CD14-positive monocyte (primary cell): ENCODE data around the gene FARP2. TPM values are rescaled to one million over a fixed set of nuclear protein-coding genes. Genes with fewer than 3 reads are reported as not detected.

Source experiments
- DNase-seq, 3 donors: peaks; one replicate each; pipeline ENCODE4 v3.0.0-alpha.2; 2011 to 2022
- H2AFZ ChIP-seq: 2 replicates; pipeline ENCODE4 v1.6.0; 2012; ENCODE audit warnings: mild to moderate bottlenecking, low read depth, low read length, inconsistent platforms; ENCODE audit not compliant: insufficient read depth, poor library complexity, severe bottlenecking
- H3K27ac ChIP-seq, 2 donors: 1 replicate in 1 of 2; 2 replicates in 1 of 2; pipeline ENCODE4 v1.5.1; 2012 to 2013; ENCODE audit warnings: low read length in 2 of 2, control low read depth in 1 of 2, inconsistent platforms in 1 of 2, low read depth in 1 of 2, mild to moderate bottlenecking in 1 of 2
- H3K27me3 ChIP-seq, 2 donors: one replicate each; pipeline versions ENCODE4 v1.6.0 to v1.6.1; 2011 to 2013; ENCODE audit warnings: low read length in 2 of 2; ENCODE audit not compliant: control insufficient read depth in 2 of 2, insufficient read depth in 2 of 2
- H3K36me3 ChIP-seq, 2 donors: replicated peaks in 1 of 2; 1 replicate in 1 of 2; 2 replicates in 1 of 2; pipeline versions ENCODE4 v1.5.1 to v1.6.1; 2012 to 2013; ENCODE audit warnings: low read length in 2 of 2, control low read depth in 1 of 2, inconsistent platforms in 1 of 2, mild to moderate bottlenecking in 1 of 2; ENCODE audit not compliant: insufficient read depth in 2 of 2, control insufficient read depth in 1 of 2
- H3K4me1 ChIP-seq, 2 donors: 1 replicate in 1 of 2; 2 replicates in 1 of 2; pipeline versions ENCODE4 v1.5.1 to v1.6.1; 2012 to 2013; ENCODE audit warnings: low read length in 2 of 2, control low read depth in 1 of 2, inconsistent platforms in 1 of 2, mild to moderate bottlenecking in 1 of 2, moderate library complexity in 1 of 2; ENCODE audit not compliant: insufficient read depth in 2 of 2, control insufficient read depth in 1 of 2
- H3K4me2 ChIP-seq: replicated peaks from 2 replicates; pipeline ENCODE3; 2012; ENCODE audit warnings: low read length, moderate library complexity, mild to moderate bottlenecking; ENCODE audit not compliant: poor library complexity, severe bottlenecking; ENCODE audit errors: extremely low read depth
- H3K4me3 ChIP-seq, 3 experiments: fragments of 200-600 bp in 1 of 3; sonication (generic) in 1 of 3; replicated peaks in 1 of 3; 1 replicate in 2 of 3; 2 replicates in 1 of 3; pipeline ENCODE4 v1.5.1; 2011 to 2013; ENCODE audit warnings: low read length in 3 of 3, mild to moderate bottlenecking in 3 of 3, control low read depth in 2 of 3, low read depth in 2 of 3, inconsistent platforms in 1 of 3, moderate library complexity in 1 of 3
- H3K79me2 ChIP-seq: 2 replicates; pipeline ENCODE4 v1.6.0; 2012; ENCODE audit warnings: mild to moderate bottlenecking, control low read depth, inconsistent platforms, low read length, moderate library complexity; ENCODE audit not compliant: insufficient read depth
- H3K9ac ChIP-seq: 2 replicates; pipeline ENCODE4 v1.6.0; 2017; ENCODE audit warnings: low read length, mild to moderate bottlenecking; ENCODE audit not compliant: insufficient read depth, poor library complexity, severe bottlenecking
- H3K9me3 ChIP-seq, 2 donors: replicated peaks in 1 of 2; 1 replicate in 1 of 2; 2 replicates in 1 of 2; pipeline versions ENCODE4 v1.5.1 to v1.6.1; 2012 to 2013; ENCODE audit warnings: low read length in 2 of 2, control low read depth in 1 of 2; ENCODE audit not compliant: control insufficient read depth in 1 of 2, insufficient read depth in 1 of 2
- H4K20me1 ChIP-seq: 2 replicates; pipeline ENCODE4 v1.6.0; 2012; ENCODE audit warnings: mild to moderate bottlenecking, low read length, control low read depth, moderate library complexity; ENCODE audit not compliant: insufficient read depth
- H3K27ac Mint-ChIP-seq, 7 donors: one replicate each; pipeline ENCODE4 v1.8.0; 2020; ENCODE audit warnings: mild to moderate bottlenecking in 7 of 7, mixed read lengths in 7 of 7, moderate library complexity in 6 of 7, inconsistent platforms in 2 of 7
- H3K27me3 Mint-ChIP-seq, 3 donors: one replicate each; pipeline ENCODE4 v1.8.0; 2021 to 2022; ENCODE audit warnings: low read depth in 3 of 3, mild to moderate bottlenecking in 3 of 3, mixed read lengths in 3 of 3, moderate library complexity in 3 of 3, inconsistent platforms in 1 of 3
- H3K36me3 Mint-ChIP-seq, 2 donors: one replicate each; pipeline ENCODE4 v1.8.0; 2020; ENCODE audit warnings: mixed read lengths in 2 of 2, inconsistent platforms in 1 of 2, mild to moderate bottlenecking in 1 of 2
- H3K4me1 Mint-ChIP-seq: one replicate; pipeline ENCODE4 v1.8.0; 2020; ENCODE audit warnings: mild to moderate bottlenecking, mixed read lengths
- H3K4me3 Mint-ChIP-seq, 2 donors: one replicate each; pipeline ENCODE4 v1.8.0; 2020; ENCODE audit warnings: mild to moderate bottlenecking in 2 of 2, mixed read lengths in 2 of 2, moderate library complexity in 1 of 2
- H3K9me3 Mint-ChIP-seq, 7 donors: one replicate each; pipeline ENCODE4 v1.8.0; 2020 to 2022; ENCODE audit warnings: mixed read lengths in 7 of 7, mild to moderate bottlenecking in 6 of 7, moderate library complexity in 6 of 7, inconsistent platforms in 2 of 7
- CTCF ChIP-seq: fragments of 200-600 bp; IDR thresholded peaks from one replicate; pipeline ENCODE4 v1.8.0; 2022; ENCODE audit warnings: antibody characterized with exemption, mild to moderate bottlenecking
- WGBS: methylation state at CpG from one replicate; pipeline ENCODE4 v1.1.5; 2013; ENCODE audit warnings: missing lambda C conversion rate; ENCODE audit not compliant: insufficient coverage; 5-methylcytosine and 5-hydroxymethylcytosine counted together
- intact Hi-C, 2 donors: fragments of 100-400 bp; cut with micrococcal nuclease; formaldehyde crosslinking; loops; one replicate each; pipeline versions ENCODE4 v1.15.0 to v1.15.1; 2023
- polyA plus RNA-seq, 3 donors: library from polyadenylated mRNA; depleted of rRNA in 1 of 3; unstranded in 2 of 3; stranded (reverse) in 1 of 3; fragments of 300-500 nt in 2 of 3; fragments of >200 nt in 1 of 3; fragmentation: Illumina TruSeq in 2 of 3; gene quantifications; 1 replicate in 2 of 3; 2 replicates in 1 of 3; pipeline ENCODE4 v1.2.3, GENCODE V29; 2012 to 2021

The FARP2 gene
- polyA plus RNA-seq, 3 donors, result 6.7 to 8.5 (median 7.3) TPM

DNA sequence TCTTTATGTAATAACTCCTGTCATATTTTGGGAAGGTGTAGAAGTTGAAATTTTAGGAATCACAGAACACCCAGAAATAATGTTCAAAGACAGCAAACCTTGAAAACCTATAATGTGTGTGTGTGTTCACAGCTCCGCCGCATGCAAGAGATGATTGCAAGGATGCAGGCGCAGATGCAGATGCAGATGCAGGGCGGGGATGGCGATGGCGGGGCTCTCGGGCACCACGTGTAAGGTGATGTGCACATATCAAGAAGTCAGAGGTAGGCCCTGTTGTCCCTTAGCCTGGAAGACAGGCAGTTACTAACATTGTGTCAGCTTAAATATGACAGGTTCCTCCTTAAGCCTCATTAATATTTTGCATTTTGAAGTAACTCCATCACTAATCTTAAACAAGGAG is 6.1 kb upstream of the FARP2 start:
- 94% methylated on average over 8 of the region's 8 CpGs for WGBS
- Mint-ChIP-seq H3K4me3 (no peak overlapping the region), H3K27me3 (peaks cover 0 to 2% (median 0%) of the 10 kb centered on the region in 3 donors), H3K27ac (peak overlapping the region in 1 of 7 donors; percentile 35), H3K36me3 (peaks cover 83 to 94% of the 10 kb centered on the region in 2 donors), H3K9me3 (peaks cover 0 to 1% (median 0%) of the 10 kb centered on the region in 7 donors), H3K4me1 (peaks cover 2% of the 10 kb centered on the region)
- Histone ChIP-seq H3K4me3 (no peak overlapping the region), H3K4me2 (no peak overlapping the region), H3K4me1 (peaks cover 0 to under 1% of the 10 kb centered on the region in 2 donors), H3K9me3 (no peaks in the 10 kb centered on the region), H3K27ac (no peak overlapping the region), H3K9ac (no peak overlapping the region), H2AFZ (no peak overlapping the region), H3K27me3 (no peaks in the 10 kb centered on the region), H3K79me2 (no peaks in the 10 kb centered on the region), H4K20me1 (peaks cover 7% of the 10 kb centered on the region), H3K36me3 (peaks cover 85 to 98% of the 10 kb centered on the region in 2 donors)
- DNase-seq, result no peak
- intact Hi-C loops, result loop anchor here (10.0 kb wide), 3 partner anchors 75 to 385 kb away; partner anchors contain the start of genes ATG4B (in 2 of the 2), THAP4 (in 2 of the 2) and D2HGDH (in 1 of the 2)
- no peak for TF ChIP-seq CTCF

DNA sequence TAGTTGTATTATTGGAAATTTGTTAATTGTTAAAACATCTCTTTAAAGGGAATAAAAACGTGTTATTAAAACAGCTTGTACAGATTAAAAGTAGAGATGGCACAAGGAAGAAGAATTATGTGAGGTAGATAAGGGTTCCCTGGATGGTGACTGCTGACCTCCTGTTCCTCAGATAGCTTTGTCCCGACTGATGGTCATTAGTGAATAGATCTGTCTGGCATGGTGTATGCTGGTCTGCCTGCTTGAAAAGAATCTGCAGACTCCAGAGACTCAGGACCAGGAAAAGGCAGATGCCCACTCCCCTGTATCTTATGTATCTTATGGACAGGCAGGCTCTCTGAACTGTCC is 5.6 kb upstream of the FARP2 start:
- peaks cover 0 to 2% (median 0%) of the 10 kb centered on the region in 7 donors for H3K9me3 Mint-ChIP-seq
- Histone ChIP-seq H3K4me2 (no peak overlapping the region), H3K36me3 (peaks cover 79 to 92% of the 10 kb centered on the region in 2 donors), H3K9ac (no peak overlapping the region), H3K4me1 (peaks cover 3 to 5% of the 10 kb centered on the region in 2 donors), H3K4me3 (no peak overlapping the region), H2AFZ (no peak overlapping the region), H3K79me2 (no peaks in the 10 kb centered on the region), H3K27me3 (no peaks in the 10 kb centered on the region), H3K9me3 (no peaks in the 10 kb centered on the region), H3K27ac (no peak overlapping the region), H4K20me1 (peaks cover 10% of the 10 kb centered on the region)
- peaks cover 79 to 88% of the 10 kb centered on the region in 2 donors for H3K36me3 Mint-ChIP-seq
- peaks cover 0 to 2% (median 0%) of the 10 kb centered on the region in 3 donors for H3K27me3 Mint-ChIP-seq
- intact Hi-C loops, result loop anchor here (10.0 kb wide), 3 partner anchors 76 to 384 kb away; partner anchors contain the start of genes ATG4B (in 2 of the 2), THAP4 (in 2 of the 2) and D2HGDH (in 1 of the 2)
- peaks cover 5% of the 10 kb centered on the region for H3K4me1 Mint-ChIP-seq
- DNase-seq, result no peak
- no peak overlapping the region for H3K4me3 Mint-ChIP-seq
- no peak for TF ChIP-seq CTCF
- WGBS, result 100% methylated on average over 1 of the region's 2 CpGs
- H3K27ac Mint-ChIP-seq, result no peak overlapping the region
